ENCODE results near the gene HS3ST5. TPM values are rescaled to one million over a fixed set of nuclear protein-coding genes. Genes with fewer than 3 reads are reported as not detected.

The HS3ST5 gene
- total RNA-seq, 2 donors from 2014 or later, result 0.05 to 0.16 TPM

GRCh38 chr6:114075300-114075699 lies 267.5 kb downstream of the HS3ST5 start:
- intact Hi-C loops (cut with DNase I), result no loop called here
- Histone ChIP-seq H3K9ac (ENCODE audit: low read depth in 2 of 2, low read length in 2 of 2) (no peak overlapping the region), H3K4me3 (no peak overlapping the region), H3K27me3 (no peaks in the 10 kb centered on the region), H3K9me3 (no peaks in the 10 kb centered on the region), H3K4me1 (no peaks in the 10 kb centered on the region), H3K36me3 (no peaks in the 10 kb centered on the region), H3K27ac (no peak overlapping the region)
- no peak for DNase-seq
- no peak for TF ChIP-seq CTCF (IDR thresholded peaks at IDR 0.05)

DNA sequence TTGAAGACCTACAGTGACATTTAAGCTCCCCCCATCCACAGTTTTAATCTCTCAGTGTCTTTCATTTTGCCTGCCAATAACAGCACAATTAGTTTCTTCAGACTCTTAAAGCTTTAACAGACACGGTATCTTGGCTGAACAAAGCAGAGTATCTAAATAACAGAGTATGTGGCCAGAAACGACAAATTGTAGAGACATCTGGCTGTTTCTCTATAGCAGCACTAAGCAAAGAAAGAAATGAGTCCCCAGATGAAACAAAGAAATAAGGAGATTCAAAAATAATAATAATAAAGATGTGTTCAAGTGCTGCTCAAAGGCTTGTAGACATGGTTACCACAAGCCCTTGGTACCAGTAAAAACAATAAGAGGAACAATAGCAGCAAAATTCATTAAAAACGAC lies 274.1 kb downstream of the HS3ST5 start:
- no peak for TF ChIP-seq CTCF (IDR thresholded peaks at IDR 0.05)
- Histone ChIP-seq H3K4me1 (no peaks in the 10 kb centered on the region), H3K4me3 (no peak overlapping the region), H3K9me3 (no peaks in the 10 kb centered on the region), H3K9ac (ENCODE audit: low read depth in 2 of 2, low read length in 2 of 2) (no peak overlapping the region), H3K27ac (no peak overlapping the region), H3K27me3 (no peaks in the 10 kb centered on the region), H3K36me3 (no peaks in the 10 kb centered on the region)
- DNase-seq, result no peak
- intact Hi-C loops (cut with DNase I), result no loop called here

GRCh38 chr6:114068116-114068515 lies 274.7 kb downstream of the HS3ST5 start:
- Histone ChIP-seq H3K27me3 (no peaks in the 10 kb centered on the region), H3K36me3 (no peaks in the 10 kb centered on the region), H3K9ac (ENCODE audit: low read depth in 2 of 2, low read length in 2 of 2) (no peak overlapping the region), H3K4me1 (no peaks in the 10 kb centered on the region), H3K9me3 (no peaks in the 10 kb centered on the region), H3K4me3 (no peak overlapping the region), H3K27ac (no peak overlapping the region)
- intact Hi-C loops (cut with DNase I), result no loop called here
- TF ChIP-seq CTCF (IDR thresholded peaks at IDR 0.05), result no peak
- no peak for DNase-seq

- H3K36me3 ChIP-seq, result no peaks in the 10 kb centered on the region
- no peaks in the 10 kb centered on the region for H3K9me3 ChIP-seq
- no peak for TF ChIP-seq CTCF (IDR thresholded peaks at IDR 0.05)
- no peaks in the 10 kb centered on the region for H3K27me3 ChIP-seq
- no peak for DNase-seq
- no peak overlapping the region for H3K27ac ChIP-seq
- no peaks in the 10 kb centered on the region for H3K4me1 ChIP-seq
- intact Hi-C loops (cut with DNase I), result no loop called here
- no peak overlapping the region for H3K9ac ChIP-seq (ENCODE audit: low read depth in 2 of 2, low read length in 2 of 2)
- H3K4me3 ChIP-seq, result no peak overlapping the region
These were observed 278.0 kb downstream of the HS3ST5 start for GRCh38 chr6:114064862-114065261.

GRCh38 chr6:114063956-114064355 lies 278.9 kb downstream of the HS3ST5 start:
- Histone ChIP-seq H3K36me3 (no peaks in the 10 kb centered on the region), H3K4me3 (no peak overlapping the region), H3K27me3 (no peaks in the 10 kb centered on the region), H3K9me3 (no peaks in the 10 kb centered on the region), H3K27ac (no peak overlapping the region), H3K9ac (ENCODE audit: low read depth in 2 of 2, low read length in 2 of 2) (no peak overlapping the region), H3K4me1 (no peaks in the 10 kb centered on the region)
- no peak for DNase-seq
- no peak for TF ChIP-seq CTCF (IDR thresholded peaks at IDR 0.05)
- intact Hi-C loops (cut with DNase I), result no loop called here

DNA sequence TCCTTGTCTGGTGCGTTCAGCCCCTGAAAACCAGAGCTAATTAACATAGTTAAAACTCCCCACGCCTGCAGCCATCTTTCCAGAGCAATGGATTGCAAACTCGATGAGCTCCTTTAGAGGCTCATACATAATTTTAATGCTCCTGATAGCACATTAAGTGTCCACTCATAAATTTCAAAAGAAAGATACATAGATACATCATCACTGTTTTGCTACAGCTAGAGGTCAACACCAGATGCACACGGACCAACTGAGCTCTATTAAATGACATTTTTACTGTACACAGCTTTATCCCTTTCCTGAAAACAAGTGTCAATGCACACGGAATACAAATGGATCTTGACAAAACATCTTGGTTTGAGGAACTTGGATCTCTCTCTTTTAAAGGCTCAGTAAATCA lies 280.6 kb downstream of the HS3ST5 start:
- no peaks in the 10 kb centered on the region for H3K36me3 ChIP-seq

More for the DNA sequence above, 280.6 kb downstream of the HS3ST5 start:
- H3K4me1 ChIP-seq, result no peaks in the 10 kb centered on the region
- no peak for TF ChIP-seq CTCF (IDR thresholded peaks at IDR 0.05)
- no peak overlapping the region for H3K9ac ChIP-seq (ENCODE audit: low read depth in 2 of 2, low read length in 2 of 2)
- H3K27me3 ChIP-seq, result no peaks in the 10 kb centered on the region
- DNase-seq, result no peak
- intact Hi-C loops (cut with DNase I), result no loop called here
- H3K27ac ChIP-seq, result no peak overlapping the region
- H3K4me3 ChIP-seq, result no peak overlapping the region
- H3K9me3 ChIP-seq, result no peaks in the 10 kb centered on the region

All from colonic mucosa (tissue), 4 donors.